CD4-positive, CD25-positive, alpha-beta regulatory T cell (primary cell): ENCODE data around the gene DNMT1. TPM values are rescaled to one million over a fixed set of nuclear protein-coding genes. Genes with fewer than 3 reads are reported as not detected.

Source experiments
- ATAC-seq, 2 donors: fragments of 150-1000 bp; cut with Tn5 transposase; one replicate each; pipeline ENCODE4 v1.10.0; 2021; ENCODE audit warnings: low read depth in 2 of 2, moderate number of reproducible peaks in 2 of 2, moderate library complexity in 1 of 2
- DNase-seq, 3 donors: peaks; one replicate each; pipeline versions ENCODE4 v3.0.0 to v3.0.0-alpha.2; 2012 to 2022; ENCODE audit warnings: mixed read lengths in 1 of 3
- H3K27ac ChIP-seq: one replicate; pipeline ENCODE4 v1.7.0; 2013; ENCODE audit warnings: mild to moderate bottlenecking, low read length; ENCODE audit not compliant: insufficient read depth, poor library complexity, severe bottlenecking
- H3K27me3 ChIP-seq: one replicate; pipeline ENCODE4 v1.7.0; 2013; ENCODE audit warnings: low read length; ENCODE audit not compliant: control insufficient read depth, insufficient read depth
- H3K36me3 ChIP-seq: one replicate; pipeline ENCODE4 v1.7.0; 2013; ENCODE audit warnings: mild to moderate bottlenecking, low read length, moderate library complexity; ENCODE audit not compliant: control insufficient read depth, insufficient read depth
- H3K4me1 ChIP-seq: 2 replicates; pipeline ENCODE4 v1.7.0; 2013; ENCODE audit warnings: mild to moderate bottlenecking, low read length; ENCODE audit not compliant: insufficient read depth, control insufficient read depth, poor library complexity, severe bottlenecking
- H3K4me3 ChIP-seq: one replicate; pipeline ENCODE4 v1.7.0; 2013; ENCODE audit warnings: low read depth, mild to moderate bottlenecking, low read length, moderate library complexity
- H3K9me3 ChIP-seq, 2 experiments: 1 replicate in 1 of 2; 2 replicates in 1 of 2; pipeline ENCODE4 v1.7.0; 2013; ENCODE audit warnings: low read length in 2 of 2, mild to moderate bottlenecking in 1 of 2, moderate library complexity in 1 of 2; ENCODE audit not compliant: control insufficient read depth in 2 of 2
- H3K27ac Mint-ChIP-seq, 3 donors: one replicate each; pipeline ENCODE4 v1.8.0; 2020 to 2022; ENCODE audit warnings: mild to moderate bottlenecking in 3 of 3, mixed read lengths in 3 of 3, moderate library complexity in 2 of 3
- H3K27me3 Mint-ChIP-seq: one replicate; pipeline ENCODE4 v1.8.0; 2022; ENCODE audit warnings: mild to moderate bottlenecking, mixed read lengths
- H3K36me3 Mint-ChIP-seq: one replicate; pipeline ENCODE4 v1.8.0; 2020; ENCODE audit warnings: mixed read lengths
- H3K4me1 Mint-ChIP-seq, 4 donors: one replicate each; pipeline ENCODE4 v1.8.0; 2020 to 2022; ENCODE audit warnings: mixed read lengths in 4 of 4, mild to moderate bottlenecking in 1 of 4
- H3K4me3 Mint-ChIP-seq, 4 donors: one replicate each; pipeline ENCODE4 v1.8.0; 2020 to 2022; ENCODE audit warnings: mild to moderate bottlenecking in 4 of 4, mixed read lengths in 4 of 4, moderate library complexity in 3 of 4
- H3K9me3 Mint-ChIP-seq, 7 donors: one replicate each; pipeline ENCODE4 v1.8.0; 2020 to 2022; ENCODE audit warnings: mixed read lengths in 7 of 7, mild to moderate bottlenecking in 3 of 7, moderate library complexity in 2 of 7
- polyA plus RNA-seq, 4 donors: library from polyadenylated mRNA; unstranded; fragments of 300-500 nt; fragmentation: Illumina TruSeq; gene quantifications; one replicate each; pipeline ENCODE4 v1.2.3, GENCODE V29; 2021
- total RNA-seq: library from RNA; stranded (reverse); gene quantifications from one replicate; pipeline ENCODE4 v1.2.3, GENCODE V29; 2022

DNMT1 gene
- total and polyA plus RNA-seq, 5 donors from 2014 or later, result 78.8 to 259 (median 99.9) TPM

- Mint-ChIP-seq H3K36me3 (no peaks in the 10 kb centered on the region), H3K4me3 (no peak overlapping the region), H3K4me1 (peaks cover 0 to 10% (median 3%) of the 10 kb centered on the region in 4 donors), H3K9me3 (no peaks in the 10 kb centered on the region), H3K27me3 (no peaks in the 10 kb centered on the region), H3K27ac (no peak overlapping the region)
- Histone ChIP-seq H3K4me3 (no peak overlapping the region), H3K27me3 (no peaks in the 10 kb centered on the region), H3K36me3 (no peaks in the 10 kb centered on the region), H3K27ac (no peak overlapping the region), H3K9me3 (no peaks in the 10 kb centered on the region), H3K4me1 (peaks cover 4% of the 10 kb centered on the region)
- DNase-seq, result no peak
- no peak for ATAC-seq
These were observed 22.3 kb upstream of the DNMT1 start for GRCh38 chr19:10217085-10217484.

GRCh38 chr19:10214784-10215183 is 20.0 kb upstream of the DNMT1 start:
- no peaks in the 10 kb centered on the region for H3K9me3 Mint-ChIP-seq
- ATAC-seq (no peak), DNase-seq (no peak)
- Histone ChIP-seq H3K4me1 (peaks cover 3% of the 10 kb centered on the region), H3K9me3 (no peaks in the 10 kb centered on the region), H3K36me3 (no peaks in the 10 kb centered on the region), H3K27ac (no peak overlapping the region), H3K27me3 (no peaks in the 10 kb centered on the region), H3K4me3 (no peak overlapping the region)
- no peaks in the 10 kb centered on the region for H3K27me3 Mint-ChIP-seq
- H3K4me3 Mint-ChIP-seq, result no peak overlapping the region
- H3K4me1 Mint-ChIP-seq, result peaks cover 0 to 5% (median 1%) of the 10 kb centered on the region in 4 donors
- H3K27ac Mint-ChIP-seq, result no peak overlapping the region
- no peaks in the 10 kb centered on the region for H3K36me3 Mint-ChIP-seq

GRCh38 chr19:10211691-10212090 is 16.9 kb upstream of the DNMT1 start:
- no peaks in the 10 kb centered on the region for H3K27me3 Mint-ChIP-seq
- no peak overlapping the region for H3K27ac Mint-ChIP-seq
- Histone ChIP-seq H3K27me3 (no peaks in the 10 kb centered on the region), H3K27ac (no peak overlapping the region), H3K4me1 (no peaks in the 10 kb centered on the region), H3K4me3 (no peak overlapping the region), H3K9me3 (no peaks in the 10 kb centered on the region), H3K36me3 (no peaks in the 10 kb centered on the region)
- ATAC-seq, result no peak
- peaks cover 0 to 5% (median 0%) of the 10 kb centered on the region in 7 donors for H3K9me3 Mint-ChIP-seq
- peaks cover 5% of the 10 kb centered on the region for H3K36me3 Mint-ChIP-seq
- H3K4me3 Mint-ChIP-seq, result no peak overlapping the region
- H3K4me1 Mint-ChIP-seq, result no peaks in the 10 kb centered on the region
- no peak for DNase-seq

GRCh38 chr19:10211061-10211460 is 16.3 kb upstream of the DNMT1 start:
- H3K4me1 ChIP-seq, result no peaks in the 10 kb centered on the region
- no peak overlapping the region for H3K4me3 ChIP-seq
- no peak overlapping the region for H3K27ac ChIP-seq
- Mint-ChIP-seq H3K27me3 (no peaks in the 10 kb centered on the region), H3K4me1 (no peaks in the 10 kb centered on the region), H3K36me3 (peaks cover 5% of the 10 kb centered on the region), H3K27ac (no peak overlapping the region), H3K9me3 (peaks cover 0 to 5% (median 0%) of the 10 kb centered on the region in 7 donors), H3K4me3 (no peak overlapping the region)
- DNase-seq, result no peak
- H3K27me3 ChIP-seq, result no peaks in the 10 kb centered on the region
- H3K36me3 ChIP-seq, result no peaks in the 10 kb centered on the region
- no peak for ATAC-seq
- H3K9me3 ChIP-seq, result no peaks in the 10 kb centered on the region

GRCh38 chr19:10209315-10209714 is 14.6 kb upstream of the DNMT1 start:
- Histone ChIP-seq H3K4me3 (no peak overlapping the region), H3K4me1 (no peaks in the 10 kb centered on the region), H3K9me3 (no peaks in the 10 kb centered on the region), H3K27ac (no peak overlapping the region), H3K27me3 (no peaks in the 10 kb centered on the region), H3K36me3 (no peaks in the 10 kb centered on the region)
- Mint-ChIP-seq H3K27me3 (no peaks in the 10 kb centered on the region), H3K36me3 (peaks cover 5% of the 10 kb centered on the region), H3K9me3 (peaks cover 0 to 5% (median 0%) of the 10 kb centered on the region in 7 donors), H3K4me1 (no peaks in the 10 kb centered on the region), H3K4me3 (no peak overlapping the region), H3K27ac (no peak overlapping the region)
- no peak for ATAC-seq
- no peak for DNase-seq

- H3K36me3 Mint-ChIP-seq, result peaks cover 5% of the 10 kb centered on the region
- no peaks in the 10 kb centered on the region for H3K4me1 Mint-ChIP-seq
- H3K9me3 Mint-ChIP-seq, result peaks cover 0 to 5% (median 0%) of the 10 kb centered on the region in 7 donors
- Histone ChIP-seq H3K27me3 (no peaks in the 10 kb centered on the region), H3K4me3 (no peak overlapping the region), H3K4me1 (no peaks in the 10 kb centered on the region), H3K9me3 (no peaks in the 10 kb centered on the region), H3K36me3 (no peaks in the 10 kb centered on the region), H3K27ac (no peak overlapping the region)
- no peaks in the 10 kb centered on the region for H3K27me3 Mint-ChIP-seq
- no peak overlapping the region for H3K4me3 Mint-ChIP-seq
- ATAC-seq (no peak), DNase-seq (no peak)
- peak overlapping the region in 1 of 3 donors; percentile 84 for H3K27ac Mint-ChIP-seq
These were observed 12.3 kb upstream of the DNMT1 start for GRCh38 chr19:10207026-10207425.

- Histone ChIP-seq H3K36me3 (no peaks in the 10 kb centered on the region), H3K4me3 (no peak overlapping the region), H3K27ac (no peak overlapping the region), H3K4me1 (no peaks in the 10 kb centered on the region), H3K9me3 (no peaks in the 10 kb centered on the region), H3K27me3 (no peaks in the 10 kb centered on the region)
- ATAC-seq (no peak), DNase-seq (no peak)
- H3K27ac Mint-ChIP-seq, result no peak overlapping the region
- H3K9me3 Mint-ChIP-seq, result peaks cover 0 to 5% (median 0%) of the 10 kb centered on the region in 7 donors
- H3K27me3 Mint-ChIP-seq, result no peaks in the 10 kb centered on the region
- H3K4me3 Mint-ChIP-seq, result no peak overlapping the region
- no peaks in the 10 kb centered on the region for H3K4me1 Mint-ChIP-seq
- H3K36me3 Mint-ChIP-seq, result peaks cover 5% of the 10 kb centered on the region
These were observed 11.6 kb upstream of the DNMT1 start for GRCh38 chr19:10206226-10206885.

GRCh38 chr19:10205636-10206035 is 10.9 kb upstream of the DNMT1 start:
- H3K27ac Mint-ChIP-seq, result no peak overlapping the region

More at GRCh38 chr19:10205636-10206035, 10.9 kb upstream of the DNMT1 start:
- Mint-ChIP-seq H3K4me1 (no peaks in the 10 kb centered on the region), H3K9me3 (peaks cover 0 to 5% (median 0%) of the 10 kb centered on the region in 7 donors), H3K27me3 (no peaks in the 10 kb centered on the region), H3K36me3 (peaks cover 5% of the 10 kb centered on the region), H3K4me3 (no peak overlapping the region)
- H3K4me1 ChIP-seq, result no peaks in the 10 kb centered on the region
- DNase-seq (no peak), ATAC-seq (no peak)
- H3K27ac ChIP-seq, result no peak overlapping the region
- H3K4me3 ChIP-seq, result no peak overlapping the region
- H3K9me3 ChIP-seq, result no peaks in the 10 kb centered on the region
- no peaks in the 10 kb centered on the region for H3K36me3 ChIP-seq
- H3K27me3 ChIP-seq, result no peaks in the 10 kb centered on the region
